Transverse colon (tissue), 4 donors: ENCODE results near the gene TBC1D10B.

Experiments used
- EP300 ChIP-seq: sonication (generic); formaldehyde crosslinking; IDR thresholded peaks from one replicate; pipeline ENCODE4 v1.6.1; 2017; ENCODE audit warnings: antibody characterized with exemption, low read depth
- POLR2A ChIP-seq: fragments of 450-650 bp; IDR thresholded peaks from one replicate; pipeline ENCODE4 v1.6.1; 2016; ENCODE audit warnings: antibody characterized with exemption, mild to moderate bottlenecking, moderate library complexity
- POLR2AphosphoS5 ChIP-seq, 3 donors: sonication (generic); formaldehyde crosslinking; IDR thresholded peaks; one replicate each; pipeline ENCODE4 v1.6.1; 2016; ENCODE audit warnings: antibody characterized with exemption in 3 of 3
- TF ChIP-seq, protein P1 (sequence below), 5 experiments: fragments of 200-600 bp in 3 of 5; fragments of 450-650 bp in 2 of 5; sonication (generic) in 3 of 5; IDR thresholded peaks; 1 replicate in 2 of 5; 2 replicates in 3 of 5; pipeline ENCODE4 v1.5.1; 2016 to 2017; ENCODE audit warnings: antibody characterized with exemption in 5 of 5, inconsistent platforms in 3 of 5, mild to moderate bottlenecking in 2 of 5, moderate library complexity in 1 of 5

DNA sequence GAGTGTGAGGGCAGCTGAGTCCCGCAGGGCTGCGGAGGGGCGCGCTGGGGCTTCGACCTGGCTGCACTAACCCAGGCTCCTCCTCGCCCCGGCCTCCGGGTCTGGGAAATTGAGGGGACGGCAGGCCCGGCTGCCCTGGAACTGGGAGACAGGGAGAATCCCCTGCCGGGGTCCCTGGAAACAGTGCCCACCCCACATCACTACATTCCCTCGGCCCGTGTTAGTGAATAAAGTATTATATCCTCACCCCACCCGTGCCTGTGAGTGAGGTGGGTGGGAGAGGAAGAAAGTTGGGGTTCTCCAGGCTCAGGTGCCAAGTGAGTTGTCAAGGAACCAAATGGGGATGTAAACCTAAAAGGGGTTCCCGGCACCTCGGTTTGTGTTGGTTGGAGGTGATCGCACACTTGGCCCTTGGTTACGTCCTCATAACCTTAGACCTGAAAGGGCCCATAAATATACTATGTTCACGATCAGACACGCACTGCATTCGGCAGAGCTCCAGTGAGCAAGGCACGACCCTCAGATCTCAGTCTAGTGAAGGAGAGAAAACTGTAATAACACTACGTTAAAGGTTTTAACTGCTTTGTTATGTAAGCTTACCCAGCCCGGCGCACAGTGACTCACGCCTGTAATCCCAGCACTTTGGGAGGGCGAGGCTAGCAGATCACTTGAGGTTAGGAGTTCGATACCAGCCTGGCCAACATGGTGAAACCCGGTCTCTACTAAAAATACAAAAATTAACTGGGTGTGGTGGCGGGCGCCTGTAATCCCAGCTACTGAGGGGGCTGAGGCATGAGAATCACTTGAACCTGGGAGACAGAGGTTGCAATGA is 48.3 kb upstream of the TBC1D10B start:
- TF ChIP-seq, protein P1, sequence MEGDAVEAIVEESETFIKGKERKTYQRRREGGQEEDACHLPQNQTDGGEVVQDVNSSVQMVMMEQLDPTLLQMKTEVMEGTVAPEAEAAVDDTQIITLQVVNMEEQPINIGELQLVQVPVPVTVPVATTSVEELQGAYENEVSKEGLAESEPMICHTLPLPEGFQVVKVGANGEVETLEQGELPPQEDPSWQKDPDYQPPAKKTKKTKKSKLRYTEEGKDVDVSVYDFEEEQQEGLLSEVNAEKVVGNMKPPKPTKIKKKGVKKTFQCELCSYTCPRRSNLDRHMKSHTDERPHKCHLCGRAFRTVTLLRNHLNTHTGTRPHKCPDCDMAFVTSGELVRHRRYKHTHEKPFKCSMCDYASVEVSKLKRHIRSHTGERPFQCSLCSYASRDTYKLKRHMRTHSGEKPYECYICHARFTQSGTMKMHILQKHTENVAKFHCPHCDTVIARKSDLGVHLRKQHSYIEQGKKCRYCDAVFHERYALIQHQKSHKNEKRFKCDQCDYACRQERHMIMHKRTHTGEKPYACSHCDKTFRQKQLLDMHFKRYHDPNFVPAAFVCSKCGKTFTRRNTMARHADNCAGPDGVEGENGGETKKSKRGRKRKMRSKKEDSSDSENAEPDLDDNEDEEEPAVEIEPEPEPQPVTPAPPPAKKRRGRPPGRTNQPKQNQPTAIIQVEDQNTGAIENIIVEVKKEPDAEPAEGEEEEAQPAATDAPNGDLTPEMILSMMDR (IDR thresholded peaks at IDR 0.05), result peak in 1 of 5 experiments; percentile 0
- TF ChIP-seq EP300 (no peak), POLR2A (no peak), POLR2AphosphoS5 (IDR thresholded peaks at IDR 0.05) (no peak)
